GM12801 (cell line): ENCODE measurements around the gene DYNLT4.

Experiments used
- CTCF ChIP-seq: IDR thresholded peaks from one replicate; pipeline ENCODE4 v1.5.1; 2011; ENCODE audit warnings: control low read depth; ENCODE audit not compliant: insufficient read length; ENCODE audit errors: extremely low read depth

The DYNLT4 gene

DNA sequence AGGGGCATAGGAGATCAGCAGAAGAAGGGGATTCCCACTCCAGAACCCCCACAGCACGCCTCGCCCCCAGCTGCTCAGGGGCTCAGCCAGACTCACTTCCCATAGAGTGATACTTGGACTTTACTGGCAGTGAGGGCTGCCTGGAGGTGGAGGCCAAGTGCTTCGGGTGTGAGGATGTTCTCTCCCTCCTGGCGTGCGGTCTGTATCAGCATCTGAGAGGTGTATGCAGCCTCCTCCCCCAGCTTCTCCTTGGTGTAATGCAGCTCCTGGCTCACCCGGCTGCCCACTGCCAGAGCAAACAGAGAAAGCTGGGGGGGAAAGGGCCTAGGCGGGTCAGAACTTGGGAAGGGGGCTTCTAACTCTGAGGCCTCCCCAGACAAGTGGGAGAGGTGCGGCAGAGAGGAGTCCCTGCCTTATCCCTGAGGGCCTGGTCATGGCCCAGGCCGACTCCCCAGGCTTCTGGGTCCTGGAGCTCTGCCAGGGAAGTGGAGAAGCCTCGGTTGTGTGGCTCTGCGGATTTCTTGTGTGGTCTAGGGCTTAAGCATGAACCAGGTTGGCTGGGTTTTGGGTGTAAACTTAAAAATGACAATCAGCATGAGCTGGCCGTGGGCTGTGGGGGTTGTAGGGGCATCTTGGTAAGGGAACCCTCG lies 25.0 kb upstream of the DYNLT4 start:
- TF ChIP-seq CTCF: no peak

DNA sequence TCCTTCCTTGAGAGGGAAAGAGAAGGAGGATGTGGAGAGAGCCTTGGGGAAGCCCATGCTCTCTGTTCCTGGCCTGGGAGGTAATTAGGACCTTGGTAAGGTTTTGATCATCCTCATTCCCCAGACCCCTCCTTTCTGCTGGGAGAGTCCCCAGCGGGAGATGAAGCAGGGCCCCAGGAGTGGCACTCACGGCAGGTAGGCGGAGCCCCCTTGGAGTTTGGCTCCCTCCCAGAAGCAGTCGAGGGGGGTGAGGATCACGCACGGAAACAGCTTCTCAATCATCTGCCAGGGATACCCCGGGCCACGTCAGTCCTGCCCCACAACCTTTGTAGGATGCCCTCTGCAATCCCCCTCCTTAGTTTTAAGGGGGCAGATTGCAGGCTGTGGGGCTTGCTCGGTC lies 24.4 kb upstream of the DYNLT4 start:
- TF ChIP-seq CTCF: no peak

- TF ChIP-seq CTCF: no peak
Measured at GRCh38 chr1:44830900-44831304, 23.8 kb upstream of the DYNLT4 start.

DNA sequence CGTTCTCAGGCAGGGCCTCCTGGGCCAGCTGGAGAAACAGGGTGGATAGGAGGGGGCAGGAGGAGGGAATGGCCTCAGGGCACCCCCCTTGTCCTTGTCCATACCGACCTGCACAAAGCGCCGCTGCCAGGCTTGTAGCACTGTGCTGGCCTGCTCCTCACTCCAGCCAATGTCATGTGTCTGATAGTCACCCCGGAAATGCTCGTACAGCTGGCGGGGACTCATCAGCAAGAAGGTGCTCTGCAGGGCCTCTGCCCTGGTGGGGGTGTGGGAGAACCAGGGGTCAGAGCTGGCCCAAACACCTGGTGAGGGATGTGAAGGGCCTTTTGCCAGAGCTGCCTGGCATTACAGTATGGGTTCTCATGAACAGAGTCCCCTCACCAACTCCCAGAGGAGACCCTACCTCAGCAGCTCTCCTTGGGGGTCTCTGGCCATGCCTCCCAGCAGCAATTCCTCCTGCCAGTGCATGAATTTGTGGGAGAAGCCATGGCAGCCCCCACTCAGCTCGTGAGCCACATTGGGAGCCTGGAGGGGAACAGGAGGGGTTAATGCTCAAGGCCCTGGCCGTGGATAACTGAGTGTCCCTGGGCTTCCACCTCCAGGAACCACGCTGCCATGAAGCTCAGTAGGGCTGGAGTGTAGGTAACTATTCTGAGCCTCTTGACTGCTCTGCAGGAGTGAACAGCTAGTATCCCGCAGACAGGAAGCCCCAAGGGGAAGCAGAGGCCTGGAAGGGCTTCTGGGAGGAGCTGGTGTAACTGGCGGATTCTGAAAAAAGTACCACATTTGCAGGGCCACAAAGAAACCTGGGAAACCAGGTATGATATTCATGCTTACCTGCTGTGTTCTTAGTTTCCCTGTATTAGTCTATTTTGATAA lies 22.6 kb upstream of the DYNLT4 start:
- no peak for TF ChIP-seq CTCF

DNA sequence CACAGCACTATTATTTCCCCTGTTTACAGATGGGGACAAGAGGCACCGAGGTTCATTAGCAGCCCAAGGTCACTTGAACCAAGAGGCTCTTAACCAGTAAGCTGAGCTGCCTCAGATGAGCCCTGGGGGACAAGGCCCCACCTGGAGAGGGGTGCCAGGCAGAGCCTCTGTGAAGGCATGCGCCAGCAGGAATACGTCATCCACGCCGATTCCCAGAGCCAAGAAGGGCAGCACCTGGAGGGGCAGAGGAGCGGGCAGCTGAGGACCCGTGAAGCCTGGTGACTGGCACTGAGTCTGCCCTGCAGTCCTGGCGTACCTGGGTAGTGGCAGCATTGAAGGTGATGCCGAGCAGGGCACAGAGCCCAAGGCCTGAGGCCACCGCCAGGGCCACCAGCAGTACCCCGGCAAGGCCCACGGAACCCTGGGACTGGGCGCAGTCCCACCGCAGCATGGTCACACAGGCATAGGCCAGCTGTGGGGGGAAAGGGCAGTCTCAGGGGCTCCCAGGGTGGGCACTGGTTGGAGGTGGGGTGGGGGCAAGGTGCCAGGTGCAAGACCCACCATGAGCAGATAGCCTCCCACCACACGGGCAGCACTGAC lies 21.8 kb upstream of the DYNLT4 start:
- TF ChIP-seq CTCF: no peak

DNA sequence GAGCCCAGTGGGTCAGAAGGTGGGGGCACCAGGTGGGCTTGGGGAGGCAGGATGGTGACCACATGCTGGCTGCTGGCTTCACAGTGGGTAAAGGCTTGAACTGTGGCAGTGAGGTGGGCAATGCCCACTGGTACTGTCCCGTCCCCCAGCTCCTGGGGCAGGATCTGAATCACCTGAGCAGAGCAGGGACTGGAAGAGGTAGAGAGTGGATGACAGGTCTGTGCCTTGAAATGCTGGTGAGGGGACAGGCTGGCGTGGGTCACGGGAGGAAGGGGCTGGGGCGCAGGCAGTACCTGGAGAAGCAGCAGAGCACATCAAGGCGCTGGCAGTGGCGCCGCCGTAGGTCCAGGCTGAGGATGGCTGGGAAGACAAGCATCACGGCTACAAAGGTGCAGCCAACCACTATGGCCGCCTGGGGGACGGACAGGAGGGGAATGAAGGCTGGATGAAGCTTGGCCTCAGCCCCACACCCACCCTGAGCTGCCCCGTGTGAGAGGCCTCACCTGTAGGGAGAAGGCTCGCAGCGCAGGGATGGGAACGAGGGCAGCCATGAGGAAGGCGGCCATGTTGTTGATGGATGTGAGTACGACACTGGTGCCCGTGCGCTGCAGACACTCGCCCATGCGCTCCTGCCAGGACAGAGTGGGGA lies 21.0 kb upstream of the DYNLT4 start:
- no peak for TF ChIP-seq CTCF
